GM20431 (cell line): ENCODE results near the gene IL34.
"Not testable (repeated sequence)": the region's sequence is repeated elsewhere in the genome, so short reads cannot be mapped to it uniquely, and the experiment has no call there.

Experiments used
- in situ Hi-C: fragments of 300-500 bp; cut with MseI, MboI; formaldehyde crosslinking; loops from one replicate; pipeline ENCODE4 v1.15.0; 2020; ENCODE audit warnings: low sequenced_read_pairs; ENCODE audit not compliant: unreplicated experiment

IL34 gene

GRCh38 chr16:70656065-70656711 lies 9.8 kb downstream of the IL34 start:
- in situ Hi-C loops: no loop called here

DNA sequence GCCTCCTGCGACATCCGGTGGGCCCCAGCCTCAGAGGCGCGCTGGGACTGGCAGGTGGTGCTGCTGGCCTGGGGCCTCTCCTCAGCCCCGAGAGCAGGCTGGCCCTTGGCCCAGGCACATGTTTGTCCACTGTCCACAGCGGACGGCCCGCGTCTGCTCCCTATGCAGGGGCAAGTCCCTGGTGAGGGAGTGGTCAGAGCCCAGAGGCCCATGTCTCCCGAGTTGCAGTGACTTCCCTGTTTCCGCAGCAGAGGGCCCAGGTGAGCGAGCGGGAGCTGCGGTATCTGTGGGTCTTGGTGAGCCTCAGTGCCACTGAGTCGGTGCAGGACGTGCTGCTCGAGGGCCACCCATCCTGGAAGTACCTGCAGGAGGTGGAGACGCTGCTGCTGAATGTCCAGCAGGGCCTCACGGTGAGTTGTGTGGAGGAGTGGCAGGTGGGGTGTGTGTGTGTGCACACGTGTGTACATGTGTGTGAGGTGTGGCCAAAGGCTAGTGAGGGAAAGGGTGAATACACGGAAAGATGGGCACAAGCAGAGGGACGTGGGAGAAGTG lies 10.4 kb downstream of the IL34 start:
- in situ Hi-C loops: no loop called here

DNA sequence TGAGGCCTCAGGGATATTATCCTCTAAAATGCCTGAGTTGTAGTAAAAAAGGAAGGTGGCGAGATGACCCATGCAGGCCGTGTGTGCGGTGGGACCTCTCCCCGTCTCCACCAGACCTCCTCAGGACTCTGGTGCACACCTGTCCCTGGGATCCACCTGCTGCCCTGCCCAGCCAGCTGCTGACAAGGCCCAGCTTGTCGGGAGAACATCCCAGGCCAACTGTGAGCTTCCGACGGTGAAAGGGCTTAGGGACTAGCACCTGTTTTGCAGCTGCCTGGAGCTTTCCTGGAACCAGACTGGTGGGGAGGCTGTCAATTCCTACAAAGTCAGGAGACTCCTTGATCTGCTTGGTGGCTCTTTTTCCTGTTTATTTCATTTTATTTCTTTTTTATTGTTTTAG lies 11.6 kb downstream of the IL34 start:
- in situ Hi-C loops: no loop called here

GRCh38 chr16:70658921-70659320 lies 12.6 kb downstream of the IL34 start:
- in situ Hi-C loops: no loop called here

GRCh38 chr16:70659546-70659945 lies 13.2 kb downstream of the IL34 start:
- in situ Hi-C loops: no loop called here

- in situ Hi-C loops: no loop called here
These were observed 13.8 kb downstream of the IL34 start for GRCh38 chr16:70659953-70660671.

DNA sequence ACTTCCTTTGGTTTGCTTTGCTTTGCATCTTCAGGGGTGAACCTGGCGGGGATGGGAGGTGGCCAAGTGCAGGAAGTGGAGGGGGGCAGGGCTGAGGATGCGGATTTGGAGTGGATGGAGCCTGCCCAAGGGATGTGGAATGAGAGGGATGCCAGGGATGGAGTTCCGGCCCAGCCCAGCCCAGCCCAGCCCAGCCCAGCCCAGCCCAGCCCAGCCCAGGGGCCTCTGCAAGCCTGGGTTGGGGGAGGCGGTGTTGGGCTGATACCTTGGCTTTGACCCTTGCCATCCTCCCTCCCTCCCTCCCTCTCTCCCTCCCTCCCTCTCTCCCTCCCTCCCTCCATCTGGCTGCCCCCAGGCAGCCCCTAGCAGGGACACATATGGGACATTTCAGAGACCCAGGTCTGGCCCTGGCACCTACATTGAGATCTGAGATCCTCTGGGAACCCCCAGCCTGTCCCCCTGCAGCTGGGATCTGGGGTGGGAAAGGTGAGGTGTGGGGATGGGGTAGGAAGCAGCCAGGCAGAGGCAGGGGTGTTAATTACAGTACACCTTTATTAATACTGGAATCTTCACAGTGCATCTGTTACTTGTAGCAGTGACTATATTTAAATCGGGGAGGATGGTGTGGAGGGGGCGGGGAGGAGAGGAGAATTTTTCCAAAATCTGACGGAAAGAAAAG lies 14.5 kb downstream of the IL34 start:
- in situ Hi-C loops: no loop called here

- in situ Hi-C loops: no loop called here
These were observed 15.2 kb downstream of the IL34 start for GRCh38 chr16:70661534-70661917.

DNA sequence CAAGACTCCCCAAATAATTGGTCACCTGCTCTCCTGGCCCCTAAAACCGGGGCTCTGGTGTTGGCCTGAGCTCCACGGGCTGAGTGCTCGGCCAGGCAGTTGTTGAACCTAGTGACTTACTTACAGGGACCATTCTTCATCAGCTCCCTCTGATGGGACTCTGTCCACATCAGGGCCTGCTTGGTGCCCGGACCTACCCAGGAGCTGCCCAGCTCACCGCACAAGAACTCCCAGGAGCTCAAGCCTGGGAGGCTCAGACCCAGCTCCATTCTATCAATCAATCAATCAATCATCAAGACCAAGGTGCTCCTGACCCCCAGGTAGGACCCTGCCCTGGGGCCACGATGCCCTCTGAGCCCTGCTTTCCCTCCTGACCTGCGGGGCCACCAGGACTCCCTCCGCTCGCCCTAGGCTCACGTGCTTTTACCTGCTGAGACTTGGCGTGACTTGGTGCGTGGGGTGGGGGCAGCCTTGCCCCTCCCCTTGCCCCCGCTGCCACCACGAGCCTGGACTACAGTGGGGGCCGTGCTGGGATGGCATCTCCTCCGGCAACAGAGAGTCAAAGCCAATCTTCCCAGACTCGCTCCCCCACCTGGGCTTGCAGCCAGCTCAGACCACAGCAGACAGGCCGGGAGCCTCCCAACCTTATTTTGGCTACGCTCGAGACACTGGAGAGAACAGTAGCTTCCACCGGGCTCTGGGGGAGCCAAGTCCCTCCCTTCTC lies 15.7 kb downstream of the IL34 start:
- in situ Hi-C loops: no loop called here

- in situ Hi-C loops: no loop called here
These were observed 16.7 kb downstream of the IL34 start for GRCh38 chr16:70662991-70663523.

GRCh38 chr16:70663524-70664324 lies 17.4 kb downstream of the IL34 start:
- in situ Hi-C loops: no loop called here

DNA sequence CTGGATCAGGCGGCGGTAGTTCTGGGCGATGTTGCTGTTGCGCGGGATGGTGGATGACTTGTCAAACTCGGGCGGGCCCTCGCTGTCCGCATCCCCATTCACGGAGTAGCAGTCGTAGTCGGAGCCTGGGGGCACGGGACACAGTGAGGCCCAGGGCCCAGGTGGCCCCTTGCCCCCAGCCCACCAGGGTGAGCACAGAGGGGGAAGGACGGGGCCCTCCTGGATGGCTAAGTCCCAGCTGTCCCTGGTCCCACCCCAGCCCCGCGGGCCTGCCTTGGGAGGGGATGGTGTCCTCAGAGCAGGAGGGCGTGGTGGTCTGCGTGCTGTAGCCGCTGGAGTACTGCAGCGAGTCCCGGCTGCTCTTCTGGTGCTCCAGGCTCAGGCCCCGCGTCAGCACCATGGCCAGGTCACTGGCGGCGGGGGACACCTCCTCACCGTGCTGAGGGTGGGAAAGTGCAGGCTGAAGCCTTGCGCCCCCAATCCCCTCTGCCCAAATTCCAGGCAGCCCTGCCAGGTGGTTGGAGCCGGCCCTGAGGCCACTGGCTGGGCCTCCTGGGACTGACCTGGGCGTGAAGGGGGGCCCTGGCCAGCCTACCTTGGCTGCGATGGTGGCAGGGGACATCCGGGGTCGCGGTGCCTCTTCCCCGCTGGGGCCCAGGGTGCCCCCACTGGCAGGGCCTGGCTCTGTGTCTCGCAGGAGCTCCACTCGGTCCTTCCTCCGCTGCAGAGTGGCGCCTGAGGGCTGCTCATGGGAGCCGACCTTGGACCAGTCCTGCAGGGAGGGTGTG lies 18.2 kb downstream of the IL34 start:
- in situ Hi-C loops: no loop called here

- in situ Hi-C loops: no loop called here
These were observed 18.8 kb downstream of the IL34 start for GRCh38 chr16:70665113-70665694.

DNA sequence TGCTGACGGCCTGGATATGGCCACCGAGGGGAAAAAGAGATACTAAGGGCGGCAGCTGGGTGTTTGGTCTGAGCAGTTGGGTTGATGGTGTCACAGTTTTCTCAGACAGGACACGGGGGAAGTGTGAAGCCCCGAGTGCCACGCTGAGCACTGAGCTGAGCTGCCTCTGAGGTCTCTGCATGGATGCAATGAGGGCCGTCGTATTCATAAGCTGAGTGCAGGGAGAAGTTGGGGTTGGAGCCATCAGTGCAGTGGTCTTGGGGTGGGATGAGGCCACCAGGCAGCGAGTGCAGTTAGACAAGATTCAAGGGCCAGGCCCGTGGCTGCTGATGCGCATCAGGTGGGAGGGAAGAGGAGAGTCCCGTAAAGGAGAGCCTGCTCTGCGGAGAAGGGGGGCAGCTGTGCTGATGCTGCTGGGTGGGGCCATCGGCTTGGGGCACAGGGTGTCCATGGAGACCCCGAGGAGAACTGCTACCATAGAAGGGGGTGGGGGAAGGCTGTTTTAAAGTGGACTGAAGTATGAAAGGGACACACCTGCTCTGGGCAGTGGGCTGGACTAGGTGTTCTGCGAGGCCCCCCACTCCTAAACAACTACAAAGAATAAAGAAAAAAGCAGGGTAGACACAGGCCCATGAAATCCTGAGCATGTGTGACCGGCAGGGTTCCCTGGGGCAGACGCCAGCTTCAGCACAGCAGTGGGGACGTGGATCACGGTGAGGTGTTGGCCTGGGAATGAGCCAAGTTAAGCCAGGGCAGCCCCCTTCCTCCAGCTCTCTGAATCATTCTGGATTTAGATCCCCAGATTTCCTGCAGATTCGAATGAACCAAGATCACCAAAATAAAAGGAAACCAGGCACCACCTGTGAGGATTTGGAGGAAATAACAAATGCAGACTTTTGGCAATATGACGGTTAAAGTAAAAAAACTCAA lies 19.7 kb downstream of the IL34 start:
- in situ Hi-C loops: no loop called here

GRCh38 chr16:70670175-70670574 lies 23.8 kb downstream of the IL34 start:
- in situ Hi-C loops: no loop called here

GRCh38 chr16:70670938-70671337 lies 24.6 kb downstream of the IL34 start:
- in situ Hi-C loops: not testable (repeated sequence)
